Measurements from ENCODE around the gene MAP3K8. TPM values are rescaled to one million over a fixed set of nuclear protein-coding genes. Genes with fewer than 3 reads are reported as not detected.
"Not testable (repeated sequence)": the region's sequence is repeated elsewhere in the genome, so short reads cannot be mapped to it uniquely, and the experiment has no call there.

The MAP3K8 gene
- total and polyA plus RNA-seq, 8 donors: 2.2 to 38.7 (median 13.3) TPM

DNA sequence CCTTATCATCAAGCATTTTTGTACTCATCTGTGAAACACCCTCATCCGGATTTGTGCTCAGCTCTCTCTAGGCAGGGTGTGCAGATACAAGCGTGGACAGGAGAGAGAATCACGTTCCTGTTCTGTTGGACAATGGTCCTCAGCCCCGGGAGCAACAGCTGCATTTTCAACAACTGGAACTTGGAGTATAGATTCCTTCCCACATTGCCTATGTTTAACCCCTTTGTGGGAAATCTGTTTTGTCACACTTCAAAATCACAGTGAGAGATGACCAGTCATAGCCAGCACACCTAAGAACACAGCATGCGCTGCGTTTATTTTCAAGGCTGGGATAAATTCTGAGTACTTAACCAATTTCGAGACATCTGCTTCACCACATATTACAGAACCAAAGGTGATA is 32.5 kb downstream of the MAP3K8 start:
- H3K4me3 ChIP-seq: no peak overlapping the region
- peaks cover 0 to 16% (median 14%) of the 10 kb centered on the region in 4 donors for H3K36me3 ChIP-seq
- H3K27ac ChIP-seq: no peak overlapping the region
- H3K9me3 ChIP-seq: no peaks in the 10 kb centered on the region
- peaks cover 0 to 7% (median 3%) of the 10 kb centered on the region in 4 donors for H3K4me1 ChIP-seq
- 66 to 79% (median 72%) methylated on average over 7 of the region's 7 CpGs for WGBS, 5 donors
- no peak for DNase-seq
- TF ChIP-seq EP300 (IDR thresholded peaks at IDR 0.05) (no peak), POLR2AphosphoS5 (IDR thresholded peaks at IDR 0.05) (no peak), POLR2A (IDR thresholded peaks at IDR 0.05) (no peak)
- TF ChIP-seq, protein P1, sequence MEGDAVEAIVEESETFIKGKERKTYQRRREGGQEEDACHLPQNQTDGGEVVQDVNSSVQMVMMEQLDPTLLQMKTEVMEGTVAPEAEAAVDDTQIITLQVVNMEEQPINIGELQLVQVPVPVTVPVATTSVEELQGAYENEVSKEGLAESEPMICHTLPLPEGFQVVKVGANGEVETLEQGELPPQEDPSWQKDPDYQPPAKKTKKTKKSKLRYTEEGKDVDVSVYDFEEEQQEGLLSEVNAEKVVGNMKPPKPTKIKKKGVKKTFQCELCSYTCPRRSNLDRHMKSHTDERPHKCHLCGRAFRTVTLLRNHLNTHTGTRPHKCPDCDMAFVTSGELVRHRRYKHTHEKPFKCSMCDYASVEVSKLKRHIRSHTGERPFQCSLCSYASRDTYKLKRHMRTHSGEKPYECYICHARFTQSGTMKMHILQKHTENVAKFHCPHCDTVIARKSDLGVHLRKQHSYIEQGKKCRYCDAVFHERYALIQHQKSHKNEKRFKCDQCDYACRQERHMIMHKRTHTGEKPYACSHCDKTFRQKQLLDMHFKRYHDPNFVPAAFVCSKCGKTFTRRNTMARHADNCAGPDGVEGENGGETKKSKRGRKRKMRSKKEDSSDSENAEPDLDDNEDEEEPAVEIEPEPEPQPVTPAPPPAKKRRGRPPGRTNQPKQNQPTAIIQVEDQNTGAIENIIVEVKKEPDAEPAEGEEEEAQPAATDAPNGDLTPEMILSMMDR (IDR thresholded peaks at IDR 0.05): no peak
- no peaks in the 10 kb centered on the region for H3K27me3 ChIP-seq
- intact Hi-C loops (cut with DNase I; ENCODE audit: low total_unique reads): no loop called here

DNA sequence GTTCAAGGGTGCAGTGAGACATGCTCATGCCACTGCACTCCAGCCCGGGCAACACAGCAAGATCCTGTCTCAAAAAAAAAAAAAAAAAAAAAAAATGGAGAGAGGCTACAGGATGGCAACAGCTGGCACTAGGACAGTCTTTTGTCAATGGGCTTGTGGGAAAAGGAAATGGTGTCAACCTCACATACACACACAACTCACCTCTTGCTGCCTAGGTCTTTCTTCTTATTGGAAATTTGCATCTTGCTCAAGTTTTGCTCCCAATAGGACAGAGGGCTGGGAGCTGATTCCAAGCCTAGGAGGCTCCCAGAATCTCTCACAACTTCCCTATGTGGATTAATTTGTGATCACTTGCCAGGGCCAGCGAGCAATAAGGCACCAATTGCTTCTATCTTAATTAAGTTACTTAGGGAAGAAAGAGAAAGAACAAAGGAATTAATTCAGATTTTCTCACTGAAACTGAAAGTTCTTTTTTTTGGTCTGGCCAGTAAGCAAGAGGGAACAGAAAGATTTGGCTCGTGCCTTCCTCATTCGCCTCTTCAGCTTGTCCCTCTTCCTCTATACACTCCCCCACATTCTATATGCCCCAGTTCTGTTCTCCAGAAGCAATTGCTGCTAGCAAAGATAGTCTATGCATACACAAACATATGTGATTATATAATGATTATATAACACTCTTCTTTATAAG is 33.8 kb downstream of the MAP3K8 start:
- 56 to 78% (median 75%) methylated on average over 4 of the region's 4 CpGs for WGBS, 5 donors

DNA sequence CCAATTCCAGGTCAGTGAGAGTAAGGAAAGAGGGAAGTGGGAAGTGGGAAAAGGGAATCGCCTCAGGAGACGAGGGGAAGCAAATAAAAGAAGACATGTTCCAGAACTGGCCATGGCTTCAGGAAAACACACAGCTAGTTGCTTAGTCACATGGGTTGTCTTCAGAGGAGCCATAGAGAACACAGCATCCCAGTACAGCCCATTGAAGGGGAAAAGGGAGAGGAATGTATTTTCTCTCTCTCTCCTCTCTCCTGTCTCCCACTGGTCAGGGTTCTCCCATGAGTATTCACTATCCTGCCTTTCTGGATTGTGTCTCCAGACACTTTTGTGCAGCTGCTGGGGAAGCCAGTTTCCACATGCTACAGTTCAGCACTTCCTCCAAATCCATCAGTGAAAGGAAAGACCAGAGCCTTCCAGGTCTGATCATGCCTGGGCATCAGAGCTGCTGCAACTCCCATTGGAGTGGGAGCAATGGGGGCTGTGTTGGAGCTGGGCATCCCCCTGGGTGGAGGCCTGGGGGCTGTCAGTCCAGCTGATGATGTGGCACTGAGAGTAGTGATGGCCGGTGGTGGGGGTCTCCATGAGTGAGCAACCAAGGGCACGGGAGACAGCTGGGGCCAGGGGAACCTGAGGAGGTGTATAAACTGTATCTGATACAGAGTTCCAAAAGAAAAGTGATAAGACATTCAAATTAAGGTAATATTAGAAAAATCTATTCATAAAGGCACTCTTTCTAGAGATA is 38.6 kb downstream of the MAP3K8 start:
- intact Hi-C loops (cut with DNase I; ENCODE audit: low total_unique reads): no loop called here
- Histone ChIP-seq H3K27ac (no peak overlapping the region), H3K27me3 (no peaks in the 10 kb centered on the region), H3K4me3 (no peak overlapping the region), H3K36me3 (no peaks in the 10 kb centered on the region), H3K4me1 (peaks cover 0 to 7% (median 2%) of the 10 kb centered on the region in 4 donors), H3K9me3 (no peaks in the 10 kb centered on the region)
- no peak for TF ChIP-seq POLR2AphosphoS5 (IDR thresholded peaks at IDR 0.05)
- TF ChIP-seq, protein P1 (IDR thresholded peaks at IDR 0.05): no peak
- no peak for TF ChIP-seq EP300 (IDR thresholded peaks at IDR 0.05)
- no peak for TF ChIP-seq POLR2A (IDR thresholded peaks at IDR 0.05)
- WGBS, 5 donors: 75 to 90% (median 79%) methylated on average over 4 of the region's 4 CpGs
- no peak for DNase-seq

More for the DNA sequence above, 33.8 kb downstream of the MAP3K8 start:
- Histone ChIP-seq H3K9me3 (no peaks in the 10 kb centered on the region), H3K27ac (peak overlapping the region in 1 of 5 donors; percentile 42), H3K4me1 (peaks cover 0 to 7% (median 3%) of the 10 kb centered on the region in 4 donors), H3K27me3 (no peaks in the 10 kb centered on the region), H3K4me3 (no peak overlapping the region), H3K36me3 (peaks cover 0 to 3% (median under 1%) of the 10 kb centered on the region in 4 donors)
- no peak for TF ChIP-seq POLR2A (IDR thresholded peaks at IDR 0.05)
- no peak for TF ChIP-seq POLR2AphosphoS5 (IDR thresholded peaks at IDR 0.05)
- TF ChIP-seq, protein P1 (IDR thresholded peaks at IDR 0.05): no peak
- no peak for TF ChIP-seq EP300 (IDR thresholded peaks at IDR 0.05)
- no peak for DNase-seq
- intact Hi-C loops (cut with DNase I; ENCODE audit: low total_unique reads): no loop called here

DNA sequence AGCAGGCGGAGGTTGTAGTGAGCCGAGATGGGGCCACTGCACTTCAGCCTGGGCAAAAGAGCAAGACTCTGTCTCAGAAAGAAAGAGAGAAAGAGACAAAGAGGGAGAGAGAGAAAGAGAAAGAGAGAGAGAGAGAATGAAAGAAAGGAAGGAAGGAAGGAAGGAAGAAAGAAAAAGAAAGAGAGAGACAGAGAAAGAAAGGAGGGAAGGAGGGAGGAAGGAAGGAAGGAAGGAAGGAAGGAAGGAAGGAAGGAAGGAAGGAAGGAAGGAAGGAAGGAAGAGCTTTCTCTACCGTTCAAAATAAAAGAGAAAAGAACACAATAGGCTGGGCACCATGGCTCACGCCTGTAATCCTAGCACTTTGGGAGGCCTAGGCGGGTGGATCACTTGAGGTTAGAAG is 41.5 kb downstream of the MAP3K8 start:
- H3K36me3 ChIP-seq; intact Hi-C loops (cut with DNase I; ENCODE audit: low total_unique reads); DNase-seq; H3K27ac ChIP-seq; H3K9me3 ChIP-seq; H3K4me3 ChIP-seq; H3K27me3 ChIP-seq; H3K4me1 ChIP-seq: not testable (repeated sequence)
- WGBS, 5 donors: 69 to 92% (median 72%) methylated on average over 5 of the region's 5 CpGs

Data from stomach (tissue), 9 donors.